Measurements from ENCODE around the gene FOXP2. TPM values are rescaled to one million over a fixed set of nuclear protein-coding genes. Genes with fewer than 3 reads are reported as not detected.

The FOXP2 gene
- total RNA-seq, 3 donors from 2014 or later (not counting 1 experiment from before 2014, with no cell fraction given) = not detected

- Mint-ChIP-seq H3K36me3 (no peaks in the 10 kb centered on the region), H3K9me3 (peaks cover 6 to 9% of the 10 kb centered on the region in 2 donors), H3K4me1 (no peaks in the 10 kb centered on the region), H3K4me3 (no peak overlapping the region), H3K27me3 (ENCODE audit: low read depth in 2 of 2) (no peaks in the 10 kb centered on the region), H3K27ac (no peak overlapping the region)
- ATAC-seq (no peak), DNase-seq (no peak)
- Histone ChIP-seq H3K27ac (ENCODE audit: low read length) (no peak overlapping the region), H3K36me3 (ENCODE audit: control insufficient read depth, insufficient read depth, low read length) (no peaks in the 10 kb centered on the region), H3K27me3 (ENCODE audit: control insufficient read depth, insufficient read depth, low read length) (no peaks in the 10 kb centered on the region), H3K9me3 (ENCODE audit: control insufficient read depth, insufficient read depth, low read length) (no peaks in the 10 kb centered on the region), H3K4me3 (ENCODE audit: low read length) (no peak overlapping the region), H3K4me1 (ENCODE audit: control insufficient read depth, insufficient read depth, low read length) (no peaks in the 10 kb centered on the region)
- WGBS (ENCODE audit: insufficient coverage) = 78% methylated on average over 1 of the region's 1 CpG
- TF ChIP-seq CTCF (IDR thresholded peaks at IDR 0.05) = no peak
- intact Hi-C loops (cut with micrococcal nuclease) = no loop called here
Measured at GRCh38 chr7:114409750-114410149, 4.9 kb upstream of the FOXP2 start.

- H3K36me3 Mint-ChIP-seq = no peaks in the 10 kb centered on the region
- peaks cover 4 to 6% of the 10 kb centered on the region in 2 donors for H3K9me3 Mint-ChIP-seq
- 89% methylated on average over 4 of the region's 4 CpGs for WGBS (ENCODE audit: insufficient coverage)
Measured at GRCh38 chr7:114412548-114412947, 2.1 kb upstream of the FOXP2 start.

GRCh38 chr7:114413761-114414155 is 857 bp upstream of the FOXP2 start:
- H3K4me1 ChIP-seq (ENCODE audit: control insufficient read depth, insufficient read depth, low read length) = no peaks in the 10 kb centered on the region
- ATAC-seq = no peak
- H3K36me3 ChIP-seq (ENCODE audit: control insufficient read depth, insufficient read depth, low read length) = no peaks in the 10 kb centered on the region
- H3K4me1 Mint-ChIP-seq = no peaks in the 10 kb centered on the region
- H3K4me3 ChIP-seq (ENCODE audit: low read length) = no peak overlapping the region
- WGBS (ENCODE audit: insufficient coverage) = 77% methylated on average over 4 of the region's 4 CpGs
- H3K36me3 Mint-ChIP-seq = no peaks in the 10 kb centered on the region
- H3K4me3 Mint-ChIP-seq = no peak overlapping the region
- H3K27me3 ChIP-seq (ENCODE audit: control insufficient read depth, insufficient read depth, low read length) = no peaks in the 10 kb centered on the region
- H3K9me3 Mint-ChIP-seq = peaks cover 5 to 9% of the 10 kb centered on the region in 2 donors
- no peak for DNase-seq
- no peak for TF ChIP-seq CTCF (IDR thresholded peaks at IDR 0.05)
- no peak overlapping the region for H3K27ac Mint-ChIP-seq
- no peaks in the 10 kb centered on the region for H3K9me3 ChIP-seq (ENCODE audit: control insufficient read depth, insufficient read depth, low read length)
- H3K27ac ChIP-seq (ENCODE audit: low read length) = no peak overlapping the region
- H3K27me3 Mint-ChIP-seq (ENCODE audit: low read depth in 2 of 2) = no peaks in the 10 kb centered on the region
- intact Hi-C loops (cut with micrococcal nuclease) = no loop called here

More at GRCh38 chr7:114412548-114412947, 2.1 kb upstream of the FOXP2 start:
- no peaks in the 10 kb centered on the region for H3K27me3 ChIP-seq (ENCODE audit: control insufficient read depth, insufficient read depth, low read length)
- ATAC-seq (no peak), DNase-seq (no peak)
- no peak overlapping the region for H3K4me3 ChIP-seq (ENCODE audit: low read length)
- no peak for TF ChIP-seq CTCF (IDR thresholded peaks at IDR 0.05)
- Mint-ChIP-seq H3K27me3 (ENCODE audit: low read depth in 2 of 2) (no peaks in the 10 kb centered on the region), H3K4me1 (no peaks in the 10 kb centered on the region), H3K27ac (no peak overlapping the region), H3K4me3 (no peak overlapping the region)
- intact Hi-C loops (cut with micrococcal nuclease) = no loop called here
- H3K27ac ChIP-seq (ENCODE audit: low read length) = no peak overlapping the region
- no peaks in the 10 kb centered on the region for H3K36me3 ChIP-seq (ENCODE audit: control insufficient read depth, insufficient read depth, low read length)
- no peaks in the 10 kb centered on the region for H3K9me3 ChIP-seq (ENCODE audit: control insufficient read depth, insufficient read depth, low read length)
- no peaks in the 10 kb centered on the region for H3K4me1 ChIP-seq (ENCODE audit: control insufficient read depth, insufficient read depth, low read length)
